K562 (cell line): ENCODE measurements around the gene IFFO2. TPM values are rescaled to one million over a fixed set of nuclear protein-coding genes. Genes with fewer than 3 reads are reported as not detected.

Experiments used
- ATAC-seq: fragments of 200-7000 bp; cut with Tn5 transposase; 3 replicates; pipeline ENCODE4 v1.9.1; 2020; ENCODE audit warnings: moderate library complexity
- BruUV-seq: library from RNA; stranded (reverse); fragments of 400-500 nt; replicated peaks from 2 replicates; lab custom pipeline; 2021; lab: Mats Ljungman, UMichigan
- CTCF ChIA-PET: fragments of 300-600 bp; formaldehyde crosslinking; extraction: SDS; loops from one replicate; lab custom pipeline; 2021; ENCODE audit warnings: low intra/inter-chr PET ratio; lab: Yijun Ruan, JAX
- POLR2A ChIA-PET: fragments of 300-600, 350-650 bp; sonication (Branson Sonifier 250); formaldehyde crosslinking; extraction: SDS; loops from one replicate; lab custom pipeline; 2021; ENCODE audit warnings: antibody characterized with exemption, inconsistent platforms; lab: Yijun Ruan, JAX
- DNase-seq, 4 experiments: peaks; one replicate each; pipeline versions ENCODE4 v3.0.0 to v3.0.0-alpha.2; 2011 to 2018; ENCODE audit warnings: low spot score in 3 of 4, mixed read lengths in 3 of 4; ENCODE audit errors: extremely low read depth in 1 of 4
- FAIRE-seq: peaks from 2 replicates; lab custom pipeline; 2011; peaks lifted over from hg19 to GRCh38; lab: Jason Lieb, UNC
- H2AFZ ChIP-seq: 2 replicates; pipeline ENCODE4 v1.6.0; 2011; ENCODE audit warnings: low read depth, low read length, control low read depth, inconsistent platforms
- H3K27ac ChIP-seq: fragments of 200-600 bp; 3 replicates; pipeline ENCODE4 v1.8.0; 2011; ENCODE audit warnings: low read depth, mild to moderate bottlenecking, control low read depth, inconsistent platforms, low read length, moderate library complexity, mixed read lengths; ENCODE audit errors: extremely low read depth
- H3K27me3 ChIP-seq, 2 experiments: fragments of 300-600 bp in 1 of 2; 2 replicates in 1 of 2; 3 replicates in 1 of 2; pipeline versions ENCODE4 v1.6.0 to v1.8.0; 2011; ENCODE audit warnings: inconsistent platforms in 2 of 2, low read length in 2 of 2, mild to moderate bottlenecking in 1 of 2, mixed read lengths in 1 of 2, moderate library complexity in 1 of 2; ENCODE audit not compliant: control insufficient read depth in 2 of 2, insufficient read depth in 2 of 2
- H3K36me3 ChIP-seq: fragments of 300-600 bp; 3 replicates; pipeline ENCODE4 v1.8.0; 2011; ENCODE audit warnings: mild to moderate bottlenecking, low read length, inconsistent platforms; ENCODE audit not compliant: control insufficient read depth, insufficient read depth
- H3K4me1 ChIP-seq, 2 experiments: fragments of 200-600 bp in 1 of 2; replicated peaks in 1 of 2; 2 replicates in 1 of 2; 3 replicates in 1 of 2; pipeline versions ENCODE4 v1.5.1 to v1.8.0; 2011; ENCODE audit warnings: inconsistent platforms in 2 of 2, low read length in 2 of 2, mild to moderate bottlenecking in 1 of 2, mixed read lengths in 1 of 2, moderate library complexity in 1 of 2; ENCODE audit not compliant: control insufficient read depth in 2 of 2, insufficient read depth in 2 of 2
- H3K4me2 ChIP-seq: 2 replicates; pipeline ENCODE4 v1.6.1; 2011; ENCODE audit warnings: low read length, control low read depth, inconsistent platforms, mixed read lengths; ENCODE audit not compliant: insufficient read depth
- H3K4me3 ChIP-seq: fragments of 200-600 bp; sonication (generic), shearing (Covaris generic); 2 replicates; pipeline ENCODE4 v1.5.1; 2016; ENCODE audit warnings: control low read depth, inconsistent platforms
- H3K79me2 ChIP-seq: fragments of 200-600 bp; 3 replicates; pipeline ENCODE4 v1.8.0; 2011; ENCODE audit warnings: low read length, inconsistent platforms; ENCODE audit not compliant: control insufficient read depth, insufficient read depth
- H3K9ac ChIP-seq, 2 experiments: 2 replicates each; pipeline versions ENCODE4 v1.6.0 to v1.6.1; 2011; ENCODE audit warnings: low read depth in 2 of 2, low read length in 2 of 2, control low read depth in 1 of 2, inconsistent platforms in 1 of 2, mild to moderate bottlenecking in 1 of 2, mixed read lengths in 1 of 2; ENCODE audit not compliant: insufficient read depth in 1 of 2
- H3K9me1 ChIP-seq: one replicate; pipeline ENCODE4 v1.6.0; 2011; ENCODE audit warnings: inconsistent platforms, mild to moderate bottlenecking, low read length, moderate library complexity; ENCODE audit not compliant: control insufficient read depth, insufficient read depth
- H3K9me3 ChIP-seq: replicated peaks from 2 replicates; pipeline ENCODE4 v1.5.1; 2011; ENCODE audit warnings: low read depth, low read length, inconsistent platforms; ENCODE audit not compliant: control insufficient read depth, insufficient read depth
- H4K20me1 ChIP-seq: replicated peaks from 2 replicates; pipeline ENCODE4 v1.6.1; 2011; ENCODE audit warnings: low read length, inconsistent platforms, mixed read lengths; ENCODE audit not compliant: control insufficient read depth, insufficient read depth
- BHLHE40 ChIP-seq: IDR thresholded peaks from 2 replicates; pipeline ENCODE4 v1.6.1; 2011; ENCODE audit warnings: low read length, improper control_type of control experiment
- CBX1 ChIP-seq: sonication (generic); IDR thresholded peaks from 2 replicates; pipeline ENCODE4 v1.6.1; 2016; ENCODE audit warnings: antibody characterized with exemption, low read depth, mild to moderate bottlenecking
- CCNT2 ChIP-seq: IDR thresholded peaks from 2 replicates; pipeline ENCODE4 v1.6.1; 2011; ENCODE audit warnings: borderline replicate concordance, low read depth, mild to moderate bottlenecking, moderate library complexity, mixed read lengths, low read length; ENCODE audit not compliant: insufficient read length; ENCODE audit errors: extremely low read depth
- EHMT2 ChIP-seq: fragments of 450-650 bp; IDR thresholded peaks from 2 replicates; pipeline ENCODE4 v1.6.1; 2018; ENCODE audit warnings: antibody characterized with exemption
- ETV1 ChIP-seq: fragments of 450-650 bp; conservative IDR thresholded peaks from 2 replicates; pipeline ENCODE4 v1.6.1; 2016; ENCODE audit warnings: missing genetic modification characterization, control low read depth, low read depth, missing compliant biosample characterization
- LARP7 ChIP-seq: fragments of 450-650 bp; IDR thresholded peaks from 2 replicates; pipeline ENCODE4 v1.6.1; 2016
- LEF1 ChIP-seq: fragments of 450-650 bp; IDR thresholded peaks from 2 replicates; pipeline ENCODE4 v1.6.1; 2016; ENCODE audit warnings: mild to moderate bottlenecking
- MECOM ChIP-seq: fragments of 250-450 bp; sonication (Bioruptor Pico); IDR thresholded peaks from 2 replicates; pipeline ENCODE4 v1.8.0; 2022; ENCODE audit warnings: inconsistent platforms
- MED1 ChIP-seq: sonication (generic); formaldehyde crosslinking; IDR thresholded peaks from 2 replicates; pipeline ENCODE4 v1.8.1; 2023; ENCODE audit warnings: missing genetic modification reagents, borderline replicate concordance
- NFE2L1 ChIP-seq: fragments of 450-650 bp; IDR thresholded peaks from 2 replicates; pipeline ENCODE4 v1.6.1; 2016; ENCODE audit warnings: missing genetic modification characterization, low read depth, mild to moderate bottlenecking, missing compliant biosample characterization, moderate library complexity, borderline replicate concordance
- RFX1 ChIP-seq: fragments of 450-650 bp; IDR thresholded peaks from 2 replicates; pipeline ENCODE4 v1.6.1; 2016; ENCODE audit warnings: mild to moderate bottlenecking, moderate library complexity
- TCF7 ChIP-seq: sonication (generic); IDR thresholded peaks from 2 replicates; pipeline ENCODE4 v1.6.1; 2016; ENCODE audit warnings: antibody characterized with exemption, borderline replicate concordance
- ZNF766 ChIP-seq: fragments of 200-800 bp; sonication (Bioruptor generic); conservative IDR thresholded peaks from 2 replicates; pipeline ENCODE4 v1.6.1; 2016; ENCODE audit warnings: missing genetic modification characterization, missing compliant biosample characterization
- WGBS: fragments of 100-300 bp; shearing (Covaris generic); methylation state at CpG from one replicate; pipeline ENCODE4 v1.1.6; 2016; ENCODE audit warnings: low coverage, mixed read lengths; ENCODE audit not compliant: insufficient coverage; ENCODE audit errors: missing lambda C conversion rate; 5-methylcytosine and 5-hydroxymethylcytosine counted together
- in situ Hi-C: fragments of 300-500 bp; cut with MboI; formaldehyde crosslinking; loops from 4 replicates; pipeline ENCODE4 v1.15.0; 2018; ENCODE audit warnings: inconsistent platforms, mixed read lengths
- intact Hi-C: fragments of 100-400 bp; cut with micrococcal nuclease; formaldehyde crosslinking; loops from 2 replicates; pipeline ENCODE4 v1.14.2; 2022
- polyA plus RNA-seq, 8 experiments: library from polyadenylated mRNA; depleted of rRNA in 4 of 8; stranded (reverse) in 5 of 8; unstranded in 3 of 8; fragments of >200 nt; fragmentation: Nextera tagmentation in 2 of 8; fragmentation: Illumina TruSeq in 1 of 8; extraction: Ambion mirVana in 2 of 8; extraction: Trizol in 1 of 8; gene quantifications; 2 replicates each; pipeline versions ENCODE4 v1.2.1 to v1.2.3, GENCODE V29; 2011 to 2014; ENCODE audit warnings: inconsistent platforms in 1 of 8, missing spikeins in 1 of 8
- total RNA-seq, 7 experiments: library from RNA; depleted of rRNA in 6 of 7; stranded (reverse); fragments of >200 nt in 6 of 7; fragmentation: Illumina TruSeq in 2 of 7; extraction: Trizol in 2 of 7; gene quantifications; 2 replicates each; pipeline versions ENCODE4 v1.2.1 to v1.2.3, GENCODE V29; 2011 to 2021; ENCODE audit warnings: low replicate concordance in 1 of 7
- TF ChIP-seq, protein P1 (sequence below), 2 experiments: IDR thresholded peaks; 2 replicates each; pipeline ENCODE4 v1.6.1; 2011; ENCODE audit warnings: borderline replicate concordance in 1 of 2, control low read depth in 1 of 2, low read depth in 1 of 2, low read length in 1 of 2, mild to moderate bottlenecking in 1 of 2, mixed read lengths in 1 of 2, moderate library complexity in 1 of 2; ENCODE audit not compliant: insufficient read depth in 1 of 2, insufficient read length in 1 of 2, poor library complexity in 1 of 2, severe bottlenecking in 1 of 2; ENCODE audit errors: extremely low read depth in 1 of 2
- TF ChIP-seq, protein P2 (sequence below): fragments of 250-450 bp; sonication (Bioruptor Pico); IDR thresholded peaks from 2 replicates; pipeline ENCODE4 v1.8.0; 2022; ENCODE audit warnings: moderate library complexity, mild to moderate bottlenecking, inconsistent platforms
- TF ChIP-seq, protein P3 (sequence below): IDR thresholded peaks from 3 replicates; pipeline ENCODE4 v1.6.1; 2011; ENCODE audit warnings: borderline replicate concordance, mild to moderate bottlenecking, moderate library complexity; ENCODE audit not compliant: insufficient read length; ENCODE audit errors: extremely low read depth
- TF ChIP-seq, protein P4 (sequence below): fragments of 450-650 bp; IDR thresholded peaks from 2 replicates; pipeline ENCODE4 v1.6.1; 2016; ENCODE audit warnings: missing biosample characterization, missing genetic modification characterization

Gene IFFO2
- total and polyA plus RNA-seq, 9 of the 15 experiments (the other 6 are each of a cell fraction or from before 2014, with no cell fraction given), result 0.15 to 1.0 (median 0.44) TPM; not detected in 2

DNA sequence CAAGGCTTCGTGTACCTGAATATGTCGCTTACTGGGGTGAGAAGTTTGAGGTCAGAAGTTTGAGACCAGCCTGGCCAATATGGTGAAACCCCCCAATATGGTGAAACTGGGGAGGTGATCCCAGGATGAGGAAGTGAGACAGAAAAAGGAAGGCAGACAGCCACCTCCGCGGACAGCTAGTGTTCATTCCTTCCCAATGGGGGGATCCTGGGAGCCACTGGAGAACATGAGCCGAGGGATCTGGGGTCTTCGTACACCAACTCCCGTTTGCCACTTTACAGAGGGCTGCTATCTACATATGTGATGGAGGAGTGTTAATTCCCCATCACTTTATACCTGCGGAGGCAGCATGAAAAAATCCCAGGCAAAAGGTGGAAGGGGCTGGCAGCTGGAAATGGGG is 19.6 kb upstream of the IFFO2 start (continued):
- TF ChIP-seq, protein P1, sequence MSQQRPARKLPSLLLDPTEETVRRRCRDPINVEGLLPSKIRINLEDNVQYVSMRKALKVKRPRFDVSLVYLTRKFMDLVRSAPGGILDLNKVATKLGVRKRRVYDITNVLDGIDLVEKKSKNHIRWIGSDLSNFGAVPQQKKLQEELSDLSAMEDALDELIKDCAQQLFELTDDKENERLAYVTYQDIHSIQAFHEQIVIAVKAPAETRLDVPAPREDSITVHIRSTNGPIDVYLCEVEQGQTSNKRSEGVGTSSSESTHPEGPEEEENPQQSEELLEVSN (IDR thresholded peaks at IDR 0.05; ENCODE audit: borderline replicate concordance in 1 of 2, extremely low read depth in 1 of 2, insufficient read depth in 1 of 2, insufficient read length in 1 of 2, low read depth in 1 of 2, low read length in 1 of 2, poor library complexity in 1 of 2, severe bottlenecking in 1 of 2), result no peak
- TF ChIP-seq MED1 (CRISPR knock-in tag) (no peak), BHLHE40 (no peak), LARP7 (no peak), CBX1 (no peak)
- TF ChIP-seq, protein P2, sequence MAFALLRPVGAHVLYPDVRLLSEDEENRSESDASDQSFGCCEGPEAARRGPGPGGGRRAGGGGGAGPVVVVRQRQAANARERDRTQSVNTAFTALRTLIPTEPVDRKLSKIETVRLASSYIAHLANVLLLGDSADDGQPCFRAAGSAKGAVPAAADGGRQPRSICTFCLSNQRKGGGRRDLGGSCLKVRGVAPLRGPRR, result no peak
- TF ChIP-seq, all 486 proteins: peak for 0

DNA sequence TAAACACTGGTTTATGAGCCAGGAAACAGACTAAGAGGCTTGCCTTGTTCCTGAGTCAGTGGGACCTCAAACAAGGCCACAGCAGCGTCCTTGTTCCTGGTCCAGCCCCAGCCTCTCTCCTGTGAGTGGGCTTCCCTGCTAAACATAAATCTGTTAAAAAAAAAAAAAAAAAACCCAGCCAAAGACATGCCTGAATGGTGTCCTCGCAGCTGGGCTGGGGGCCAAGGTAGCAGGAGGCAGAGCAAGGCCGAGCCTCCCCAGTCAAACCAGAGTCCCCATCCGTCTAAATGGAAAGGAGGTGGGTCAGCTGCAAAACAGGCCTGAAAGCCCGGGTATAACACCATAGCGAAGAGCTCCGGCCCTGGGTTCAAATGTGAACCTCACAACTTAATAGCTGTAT is 18.1 kb upstream of the IFFO2 start:
- no peaks in the 10 kb centered on the region for H3K9me3 ChIP-seq
- DNase-seq, result no peak
- no peak overlapping the region for H3K27ac ChIP-seq
- no peaks in the 10 kb centered on the region for H3K79me2 ChIP-seq
- intact Hi-C loops, result no loop called here
- peaks cover 36 to 47% of the 10 kb centered on the region in 2 experiments for H3K27me3 ChIP-seq
- no peak overlapping the region for H3K4me3 ChIP-seq
- WGBS, result 4% methylated on average over 7 of the region's 7 CpGs
- no peak overlapping the region for H3K9ac ChIP-seq
- no peak for FAIRE-seq
- in situ Hi-C loops, result no loop called here
- H3K36me3 ChIP-seq, result no peaks in the 10 kb centered on the region
- H3K4me2 ChIP-seq, result no peak overlapping the region
- CTCF ChIA-PET, result no interaction called here
- no peak for ATAC-seq
- BruUV-seq, result no TSS peak
- H4K20me1 ChIP-seq, result no peaks in the 10 kb centered on the region
- POLR2A ChIA-PET, result interaction anchor here (0.7 to 1.2 kb wide), 4 partner anchors 9 to 51 kb away, joined by 3 to 5 read pairs (median 3); no protein-coding TSS in a partner anchor
- H3K9me1 ChIP-seq, result no peaks in the 10 kb centered on the region
- no peak overlapping the region for H2AFZ ChIP-seq
- H3K4me1 ChIP-seq, result no peaks in the 10 kb centered on the region
- TF ChIP-seq CCNT2 (no peak), TCF7 (no peak), RFX1 (no peak), LEF1 (no peak), EHMT2 (no peak), NFE2L1 (tag) (no peak), MECOM (CRISPR knock-in tag) (no peak), ETV1 (tag) (no peak), ZNF766 (CRISPR knock-in tag) (no peak)
- TF ChIP-seq, protein P3, sequence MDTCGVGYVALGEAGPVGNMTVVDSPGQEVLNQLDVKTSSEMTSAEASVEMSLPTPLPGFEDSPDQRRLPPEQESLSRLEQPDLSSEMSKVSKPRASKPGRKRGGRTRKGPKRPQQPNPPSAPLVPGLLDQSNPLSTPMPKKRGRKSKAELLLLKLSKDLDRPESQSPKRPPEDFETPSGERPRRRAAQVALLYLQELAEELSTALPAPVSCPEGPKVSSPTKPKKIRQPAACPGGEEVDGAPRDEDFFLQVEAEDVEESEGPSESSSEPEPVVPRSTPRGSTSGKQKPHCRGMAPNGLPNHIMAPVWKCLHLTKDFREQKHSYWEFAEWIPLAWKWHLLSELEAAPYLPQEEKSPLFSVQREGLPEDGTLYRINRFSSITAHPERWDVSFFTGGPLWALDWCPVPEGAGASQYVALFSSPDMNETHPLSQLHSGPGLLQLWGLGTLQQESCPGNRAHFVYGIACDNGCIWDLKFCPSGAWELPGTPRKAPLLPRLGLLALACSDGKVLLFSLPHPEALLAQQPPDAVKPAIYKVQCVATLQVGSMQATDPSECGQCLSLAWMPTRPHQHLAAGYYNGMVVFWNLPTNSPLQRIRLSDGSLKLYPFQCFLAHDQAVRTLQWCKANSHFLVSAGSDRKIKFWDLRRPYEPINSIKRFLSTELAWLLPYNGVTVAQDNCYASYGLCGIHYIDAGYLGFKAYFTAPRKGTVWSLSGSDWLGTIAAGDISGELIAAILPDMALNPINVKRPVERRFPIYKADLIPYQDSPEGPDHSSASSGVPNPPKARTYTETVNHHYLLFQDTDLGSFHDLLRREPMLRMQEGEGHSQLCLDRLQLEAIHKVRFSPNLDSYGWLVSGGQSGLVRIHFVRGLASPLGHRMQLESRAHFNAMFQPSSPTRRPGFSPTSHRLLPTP, result no peak
- TF ChIP-seq, protein P4, sequence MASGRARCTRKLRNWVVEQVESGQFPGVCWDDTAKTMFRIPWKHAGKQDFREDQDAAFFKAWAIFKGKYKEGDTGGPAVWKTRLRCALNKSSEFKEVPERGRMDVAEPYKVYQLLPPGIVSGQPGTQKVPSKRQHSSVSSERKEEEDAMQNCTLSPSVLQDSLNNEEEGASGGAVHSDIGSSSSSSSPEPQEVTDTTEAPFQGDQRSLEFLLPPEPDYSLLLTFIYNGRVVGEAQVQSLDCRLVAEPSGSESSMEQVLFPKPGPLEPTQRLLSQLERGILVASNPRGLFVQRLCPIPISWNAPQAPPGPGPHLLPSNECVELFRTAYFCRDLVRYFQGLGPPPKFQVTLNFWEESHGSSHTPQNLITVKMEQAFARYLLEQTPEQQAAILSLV, result no peak
